Stomach (tissue), 9 donors: Measurements from ENCODE around the gene KLK11. TPM values are rescaled to one million over a fixed set of nuclear protein-coding genes. Genes with fewer than 3 reads are reported as not detected.
A peak's percentile ranks its signal among the peaks of the same experiment; 100 is the strongest.

Experiments used
- DNase-seq, 2 donors: peaks; one replicate each; pipeline versions ENCODE4 v3.0.0 to v3.0.0-alpha.2; 2013 to 2019
- H3K27ac ChIP-seq, 5 donors: fragments of 200-600 bp in 4 of 5; sonication (generic) in 4 of 5; one replicate each; pipeline ENCODE4 v1.5.1; 2013 to 2019; ENCODE audit warnings: mild to moderate bottlenecking in 1 of 5, moderate library complexity in 1 of 5
- H3K27me3 ChIP-seq, 3 donors: fragments of 200-600 bp; sonication (generic); one replicate each; pipeline ENCODE4 v1.5.1; 2017 to 2019; ENCODE audit warnings: mixed run types in 1 of 3
- H3K36me3 ChIP-seq, 4 donors: fragments of 200-600 bp; sonication (generic); 1 replicate in 3 of 4; 2 replicates in 1 of 4; pipeline ENCODE4 v1.5.1; 2016 to 2019
- H3K4me1 ChIP-seq, 4 donors: fragments of 200-600 bp; sonication (generic); one replicate each; pipeline ENCODE4 v1.5.1; 2016 to 2019
- H3K4me3 ChIP-seq, 4 donors: fragments of 200-600 bp; sonication (generic) in 3 of 4; one replicate each; pipeline ENCODE4 v1.5.1; 2016 to 2019; ENCODE audit warnings: mild to moderate bottlenecking in 1 of 4
- H3K9me3 ChIP-seq, 4 donors: fragments of 200-600 bp; sonication (generic); one replicate each; pipeline ENCODE4 v1.5.1; 2016 to 2019
- EP300 ChIP-seq: sonication (generic); formaldehyde crosslinking; IDR thresholded peaks from one replicate; pipeline ENCODE4 v1.6.1; 2017; ENCODE audit warnings: antibody characterized with exemption
- POLR2A ChIP-seq, 4 donors: fragments of 450-650 bp; IDR thresholded peaks; one replicate each; pipeline ENCODE4 v1.6.1; 2016; ENCODE audit warnings: antibody characterized with exemption in 4 of 4, control low read depth in 2 of 4, mild to moderate bottlenecking in 1 of 4, moderate library complexity in 1 of 4
- POLR2AphosphoS5 ChIP-seq, 3 donors: sonication (generic); formaldehyde crosslinking; IDR thresholded peaks; one replicate each; pipeline ENCODE4 v1.6.1; 2016; ENCODE audit warnings: antibody characterized with exemption in 3 of 3
- WGBS, 5 donors: extraction: QIAGEN DNeasy Blood & Tissue Kit in 3 of 5; methylation state at CpG; one replicate each; pipeline versions ENCODE4 v1.1.5 to v1.1.7; 2013 to 2018; 5-methylcytosine and 5-hydroxymethylcytosine counted together
- intact Hi-C: fragments of 100-400 bp; cut with DNase I; formaldehyde crosslinking; loops from one replicate; pipeline ENCODE4 v1.15.1; 2023; ENCODE audit warnings: low total_unique reads
- polyA plus RNA-seq, 3 donors: library from polyadenylated mRNA; stranded (reverse); fragments of 200-250 nt; gene quantifications; one replicate each; pipeline ENCODE4 v1.2.3, GENCODE V29; 2013
- total RNA-seq, 5 donors: library from RNA; depleted of rRNA; stranded (reverse); fragments of >200 nt; gene quantifications; one replicate each; pipeline versions ENCODE4 v1.1.0 to v1.2.3, GENCODE V29; 2014 to 2016
- TF ChIP-seq, protein P1 (sequence below), 7 experiments: fragments of 450-650 bp in 4 of 7; fragments of 200-600 bp in 3 of 7; sonication (generic) in 3 of 7; IDR thresholded peaks; one replicate each; pipeline ENCODE4 v1.5.1; 2016 to 2019; ENCODE audit warnings: antibody characterized with exemption in 7 of 7, control low read depth in 2 of 7, mild to moderate bottlenecking in 1 of 7
- donor health status: healthy with polysubstance abuse.
- donor health status: Bipolar disorder and iron deficiency.
- donor health status: healthy.

KLK11 gene
- total and polyA plus RNA-seq, 8 donors = 1.8 to 152 (median 41.1) TPM; not detected in 1

DNA sequence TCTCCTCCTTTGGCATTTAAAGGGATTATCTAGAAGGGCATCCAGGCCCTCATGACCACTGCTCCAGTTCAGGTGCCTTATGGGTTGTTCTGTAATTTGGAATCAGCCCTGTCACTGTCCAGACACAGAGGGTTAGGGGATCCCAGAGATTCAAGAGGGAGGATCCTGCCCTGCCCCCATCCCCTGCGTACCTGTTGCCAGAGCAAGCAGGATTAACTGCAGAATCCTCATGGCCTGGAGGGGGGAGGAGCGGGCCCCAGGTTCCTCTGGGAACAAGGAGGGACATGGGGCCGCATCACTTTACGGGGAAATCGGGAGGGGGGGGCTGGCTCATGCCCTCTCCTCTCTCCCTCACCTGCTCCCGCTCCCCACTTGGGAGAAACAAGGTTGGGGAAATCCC is 1.0 kb downstream of the KLK11 start:
- 25 to 67% (median 51%) methylated on average over 6 of the region's 6 CpGs for WGBS, 5 donors

DNA sequence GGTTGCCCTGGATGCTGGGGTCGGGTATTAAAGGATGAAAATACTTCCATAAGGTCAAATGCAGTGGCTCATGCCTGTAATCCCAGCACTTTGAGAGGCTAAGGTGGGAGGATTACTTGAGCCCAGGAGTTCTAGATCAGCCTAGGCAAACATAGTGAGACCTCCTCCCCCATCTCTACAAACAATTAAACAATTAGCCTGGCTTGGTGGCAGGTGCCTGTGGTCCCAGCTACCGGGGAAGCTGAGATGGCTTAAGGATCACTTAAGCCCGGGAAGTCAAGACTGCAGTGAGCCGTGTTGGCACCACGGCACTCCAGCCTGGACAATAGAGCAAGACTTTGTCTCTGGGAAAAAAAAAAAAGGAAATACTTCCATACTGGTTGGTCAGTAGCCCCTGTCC is 1.5 kb downstream of the KLK11 start:
- DNase-seq = no peak
- peak overlapping the region in 4 of 5 donors; percentile 85 to 94 (median 92) for H3K27ac ChIP-seq
- peaks cover 6 to 40% (median 18%) of the 10 kb centered on the region in 4 donors for H3K4me1 ChIP-seq
- intact Hi-C loops = no loop called here
- peak overlapping the region in 3 of 4 donors; percentile 34 to 47 (median 37) for H3K4me3 ChIP-seq
- no peak for TF ChIP-seq POLR2AphosphoS5 (IDR thresholded peaks at IDR 0.05)
- no peak for TF ChIP-seq EP300
- TF ChIP-seq, protein P1, sequence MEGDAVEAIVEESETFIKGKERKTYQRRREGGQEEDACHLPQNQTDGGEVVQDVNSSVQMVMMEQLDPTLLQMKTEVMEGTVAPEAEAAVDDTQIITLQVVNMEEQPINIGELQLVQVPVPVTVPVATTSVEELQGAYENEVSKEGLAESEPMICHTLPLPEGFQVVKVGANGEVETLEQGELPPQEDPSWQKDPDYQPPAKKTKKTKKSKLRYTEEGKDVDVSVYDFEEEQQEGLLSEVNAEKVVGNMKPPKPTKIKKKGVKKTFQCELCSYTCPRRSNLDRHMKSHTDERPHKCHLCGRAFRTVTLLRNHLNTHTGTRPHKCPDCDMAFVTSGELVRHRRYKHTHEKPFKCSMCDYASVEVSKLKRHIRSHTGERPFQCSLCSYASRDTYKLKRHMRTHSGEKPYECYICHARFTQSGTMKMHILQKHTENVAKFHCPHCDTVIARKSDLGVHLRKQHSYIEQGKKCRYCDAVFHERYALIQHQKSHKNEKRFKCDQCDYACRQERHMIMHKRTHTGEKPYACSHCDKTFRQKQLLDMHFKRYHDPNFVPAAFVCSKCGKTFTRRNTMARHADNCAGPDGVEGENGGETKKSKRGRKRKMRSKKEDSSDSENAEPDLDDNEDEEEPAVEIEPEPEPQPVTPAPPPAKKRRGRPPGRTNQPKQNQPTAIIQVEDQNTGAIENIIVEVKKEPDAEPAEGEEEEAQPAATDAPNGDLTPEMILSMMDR (IDR thresholded peaks at IDR 0.05) = no peak
- no peak for TF ChIP-seq POLR2A (IDR thresholded peaks at IDR 0.05)
- H3K27me3 ChIP-seq = peaks cover 0 to 74% (median 2%) of the 10 kb centered on the region in 3 donors
- no peaks in the 10 kb centered on the region for H3K9me3 ChIP-seq
- whole genome bisulfite sequencing, 5 donors = 23 to 56% (median 37%) methylated on average over 5 of the region's 5 CpGs
- no peaks in the 10 kb centered on the region for H3K36me3 ChIP-seq

More for the DNA sequence above, 1.0 kb downstream of the KLK11 start:
- no peaks in the 10 kb centered on the region for H3K36me3 ChIP-seq
- H3K27me3 ChIP-seq = peaks cover 0 to 70% (median 0%) of the 10 kb centered on the region in 3 donors
- DNase-seq = no peak
- H3K4me1 ChIP-seq = peaks cover 3 to 36% (median 13%) of the 10 kb centered on the region in 4 donors
- TF ChIP-seq POLR2AphosphoS5 (IDR thresholded peaks at IDR 0.05) (no peak), POLR2A (IDR thresholded peaks at IDR 0.05) (no peak), EP300 (no peak)
- TF ChIP-seq, protein P1 (IDR thresholded peaks at IDR 0.05) = no peak
- intact Hi-C loops = no loop called here
- peak overlapping the region; percentile 85 to 97 (median 92) for H3K27ac ChIP-seq
- H3K9me3 ChIP-seq = no peaks in the 10 kb centered on the region
- H3K4me3 ChIP-seq = peak overlapping the region; percentile 34 to 47 (median 42)

DNA sequence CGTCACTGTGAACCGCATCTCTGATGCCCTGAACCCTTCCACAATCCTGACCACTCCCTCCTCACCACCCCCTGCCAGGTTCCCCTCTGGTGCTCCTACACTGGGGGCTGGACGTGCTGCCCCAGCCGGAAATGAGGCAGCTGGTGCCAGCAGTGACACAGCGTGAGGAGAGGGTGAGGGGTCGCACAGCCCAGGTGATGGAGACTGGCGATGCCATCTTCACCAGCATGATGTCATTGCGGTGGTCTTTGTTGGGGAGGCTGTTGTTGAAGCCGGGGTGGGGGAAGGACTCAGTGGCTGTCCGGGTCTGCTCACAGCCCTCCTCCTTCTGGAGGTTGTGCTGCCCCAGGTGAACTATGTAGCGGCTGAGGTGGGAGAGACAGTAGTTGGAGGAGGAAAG is 2.5 kb downstream of the KLK11 start:
- Histone ChIP-seq H3K4me1 (peaks cover 16 to 50% (median 27%) of the 10 kb centered on the region in 4 donors), H3K27me3 (peaks cover 0 to 74% (median 12%) of the 10 kb centered on the region in 3 donors), H3K4me3 (no peak overlapping the region), H3K9me3 (no peaks in the 10 kb centered on the region), H3K27ac (no peak overlapping the region), H3K36me3 (no peaks in the 10 kb centered on the region)
- TF ChIP-seq POLR2A (IDR thresholded peaks at IDR 0.05) (no peak), POLR2AphosphoS5 (IDR thresholded peaks at IDR 0.05) (no peak), EP300 (no peak)
- TF ChIP-seq, protein P1 (IDR thresholded peaks at IDR 0.05) = no peak
- no peak for DNase-seq
- WGBS, 5 donors = 70 to 83% (median 76%) methylated on average over 10 to 11 of the region's 11 CpGs
- intact Hi-C loops = no loop called here

DNA sequence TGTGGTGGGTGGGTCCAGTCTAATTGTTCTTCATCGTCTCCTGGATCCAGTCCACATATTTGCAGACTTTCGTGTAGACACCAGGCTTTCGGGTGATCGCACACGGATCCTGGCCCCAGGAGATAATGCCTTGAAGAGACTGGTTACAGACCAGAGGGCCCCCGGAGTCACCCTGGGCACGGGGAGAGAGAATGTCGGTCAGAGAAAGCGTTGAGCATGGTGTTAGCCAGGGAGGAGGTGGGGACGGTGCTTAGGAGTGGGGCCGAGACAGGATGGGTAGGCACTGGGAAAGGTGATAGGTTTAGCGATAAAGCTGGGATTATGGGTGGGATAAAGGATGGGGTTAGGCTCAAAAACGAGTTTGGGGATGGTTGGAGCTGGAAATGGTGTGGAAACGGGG is 3.9 kb downstream of the KLK11 start:
- no peak for TF ChIP-seq POLR2A (IDR thresholded peaks at IDR 0.05)
- TF ChIP-seq POLR2AphosphoS5 (IDR thresholded peaks at IDR 0.05) = no peak
- no peak for TF ChIP-seq EP300
- TF ChIP-seq, protein P1 (IDR thresholded peaks at IDR 0.05) = no peak
- Histone ChIP-seq H3K27ac (no peak overlapping the region), H3K4me3 (no peak overlapping the region), H3K9me3 (no peaks in the 10 kb centered on the region), H3K27me3 (peaks cover 0 to 80% (median 22%) of the 10 kb centered on the region in 3 donors), H3K36me3 (no peaks in the 10 kb centered on the region), H3K4me1 (peaks cover 18 to 56% (median 37%) of the 10 kb centered on the region in 4 donors)
- intact Hi-C loops = no loop called here
- DNase-seq = no peak
- whole genome bisulfite sequencing, 5 donors = 63 to 69% (median 67%) methylated on average over 14 of the region's 14 CpGs
